Cardiac fibroblast (primary cell): Measurements from ENCODE around the gene UNC13C.

Experiments used
- DNase-seq, 2 donors: peaks; one replicate each; pipeline versions ENCODE4 v3.0.0 to v3.0.0-alpha.2; 2010; ENCODE audit warnings: low read depth in 2 of 2
- H3K4me3 ChIP-seq, 2 donors: replicated peaks in 1 of 2; 1 replicate in 1 of 2; 2 replicates in 1 of 2; pipeline ENCODE4 v1.5.1; 2011; ENCODE audit warnings: low read depth in 2 of 2, low read length in 2 of 2, mild to moderate bottlenecking in 2 of 2, moderate library complexity in 1 of 2
- CTCF ChIP-seq: IDR thresholded peaks from one replicate; pipeline ENCODE4 v1.5.1; 2011; ENCODE audit warnings: low read depth, mild to moderate bottlenecking, low read length, inconsistent platforms

Gene UNC13C

GRCh38 chr15:54083501-54083900 lies 105.3 kb downstream of the UNC13C start:
- TF ChIP-seq CTCF = no peak
- DNase-seq = no peak
- no peak overlapping the region for H3K4me3 ChIP-seq

- TF ChIP-seq CTCF = no peak
- DNase-seq = no peak
- H3K4me3 ChIP-seq = no peak overlapping the region
Measured at GRCh38 chr15:54083991-54084390, 105.8 kb downstream of the UNC13C start.

GRCh38 chr15:54088837-54089236 lies 110.6 kb downstream of the UNC13C start:
- no peak overlapping the region for H3K4me3 ChIP-seq
- no peak for TF ChIP-seq CTCF
- DNase-seq = no peak

- no peak overlapping the region for H3K4me3 ChIP-seq
- DNase-seq = no peak
- no peak for TF ChIP-seq CTCF
Measured at GRCh38 chr15:54089776-54090175, 111.5 kb downstream of the UNC13C start.

GRCh38 chr15:54091651-54092050 lies 113.4 kb downstream of the UNC13C start:
- no peak for DNase-seq
- no peak overlapping the region for H3K4me3 ChIP-seq
- TF ChIP-seq CTCF = no peak

GRCh38 chr15:54094661-54095060 lies 116.4 kb downstream of the UNC13C start:
- no peak for TF ChIP-seq CTCF
- DNase-seq = no peak
- H3K4me3 ChIP-seq = no peak overlapping the region

GRCh38 chr15:54097019-54097418 lies 118.8 kb downstream of the UNC13C start:
- TF ChIP-seq CTCF = no peak
- DNase-seq = no peak
- H3K4me3 ChIP-seq = no peak overlapping the region
